ENCODE measurements around the gene PHGDH. TPM values are rescaled to one million over a fixed set of nuclear protein-coding genes. Genes with fewer than 3 reads are reported as not detected.
"Not testable (repeated sequence)": the region's sequence is repeated elsewhere in the genome, so short reads cannot be mapped to it uniquely, and the experiment has no call there.

The PHGDH gene
- polyA plus RNA-seq, 3 donors: 65.2 to 84.3 (median 77.4) TPM

DNA sequence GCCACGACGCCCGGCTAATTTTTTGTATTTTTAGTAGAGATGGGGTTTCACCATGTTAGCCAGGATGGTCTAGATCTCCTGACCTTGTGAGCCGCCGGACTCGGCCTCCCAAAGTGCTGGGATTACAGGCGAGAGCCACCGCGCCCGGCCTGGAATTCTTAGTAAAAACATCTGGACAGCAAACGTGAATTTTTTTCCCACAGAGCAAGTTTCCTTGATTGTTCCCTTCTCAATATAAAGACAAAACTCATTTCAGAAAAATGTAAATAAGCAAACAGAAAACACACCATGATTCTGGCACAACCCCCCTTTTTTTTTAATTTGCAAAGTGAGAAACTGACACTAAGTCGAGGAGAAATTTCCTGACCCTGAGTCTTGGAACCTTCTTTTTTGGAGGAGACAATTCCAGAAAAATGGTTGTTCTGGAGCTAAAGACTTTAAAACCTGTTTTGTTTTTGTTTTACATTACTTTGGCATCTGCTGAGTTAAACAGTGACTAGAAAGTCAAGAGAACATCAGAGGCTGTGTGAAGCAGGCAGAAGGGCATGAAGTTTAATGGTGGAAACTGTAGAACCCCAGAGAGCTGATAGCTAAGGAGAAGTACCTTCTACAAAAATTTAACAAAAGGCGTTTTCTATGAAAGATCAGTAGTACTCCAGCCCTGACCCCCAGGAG, 67.3 kb downstream of the PHGDH start:
- WGBS, 3 donors: 86 to 91% (median 89%) methylated on average over 13 of the region's 13 CpGs
- H3K27ac ChIP-seq (ENCODE audit: low read depth, low read length): no peak overlapping the region

GRCh38 chr1:119779869-119780356, 68.2 kb downstream of the PHGDH start:
- H3K27ac ChIP-seq (ENCODE audit: low read depth, low read length): no peak overlapping the region
- WGBS, 3 donors: 10 to 24% (median 20%) methylated on average over 5 of the region's 5 CpGs

DNA sequence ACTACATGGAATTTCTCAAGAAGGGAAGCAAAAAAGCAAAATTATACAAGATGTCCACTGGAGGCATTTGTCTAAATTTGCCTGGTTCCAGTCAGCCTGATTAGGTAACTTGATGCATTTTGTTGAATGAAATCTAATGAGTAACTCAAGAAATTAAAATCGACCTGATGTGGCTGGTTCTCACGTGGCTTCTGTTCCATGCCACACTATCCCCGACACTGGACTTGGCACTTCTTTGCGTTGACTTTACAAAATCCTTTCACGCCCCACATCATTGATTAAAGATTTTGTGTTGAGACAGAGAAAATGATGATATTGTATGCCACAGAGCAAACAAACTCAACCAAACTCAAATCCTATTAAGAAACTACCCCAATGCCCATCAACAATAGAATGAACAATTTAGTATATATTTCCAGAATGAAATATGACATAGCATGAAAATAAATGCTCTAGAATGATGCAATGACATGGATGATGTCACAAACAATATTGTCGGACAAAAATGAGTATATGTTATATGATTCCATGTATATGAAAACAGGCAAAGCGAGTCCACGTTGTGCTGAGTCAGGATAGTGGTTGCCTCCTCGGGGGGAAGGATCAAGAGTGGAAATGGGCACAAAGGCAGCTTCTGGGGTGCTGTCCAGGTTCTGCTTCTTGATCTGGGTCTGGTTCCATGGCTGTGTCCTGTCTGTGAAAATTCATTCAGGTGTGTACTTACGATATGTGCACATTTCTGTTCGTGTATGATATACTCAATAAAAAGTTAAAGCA, 69.9 kb downstream of the PHGDH start:
- no peak overlapping the region for H3K27ac ChIP-seq (ENCODE audit: low read depth, low read length)
- 82 to 96% (median 84%) methylated on average over 11 of the region's 11 CpGs for WGBS, 3 donors

DNA sequence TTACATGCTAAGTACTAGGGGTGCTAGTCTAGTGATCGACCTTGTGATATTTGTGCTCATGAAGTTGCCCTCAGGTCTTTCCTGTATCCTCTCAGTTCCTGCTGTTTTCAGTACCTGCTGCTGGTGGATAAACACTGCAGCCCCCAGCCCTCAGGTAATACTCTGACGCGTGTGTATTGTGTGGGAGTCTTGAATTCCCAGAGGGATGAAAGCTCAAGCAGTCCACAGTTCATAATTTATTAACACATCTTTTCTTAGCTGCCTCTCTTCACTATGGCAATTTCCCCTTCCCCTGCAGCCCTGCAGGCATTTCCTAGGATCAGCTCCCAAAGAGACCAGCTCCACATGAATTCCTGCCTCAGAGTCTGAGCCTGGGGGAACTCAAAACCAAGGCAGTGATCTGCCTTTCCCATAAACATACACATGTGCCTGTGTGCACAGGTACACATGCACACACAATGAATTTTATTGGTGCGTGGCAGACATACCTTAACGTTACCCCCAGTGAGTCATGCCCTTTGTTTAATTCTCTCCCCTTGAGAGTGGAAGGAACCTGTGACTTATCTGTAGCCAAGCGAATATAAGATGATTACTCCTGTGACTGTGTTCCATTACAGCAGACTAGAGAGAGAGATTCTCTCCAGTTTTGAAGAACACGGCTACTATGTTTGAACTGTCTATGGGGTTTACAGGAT, 71.0 kb downstream of the PHGDH start:
- H3K27ac ChIP-seq (ENCODE audit: low read depth, low read length): no peak overlapping the region
- WGBS, 3 donors: 63 to 78% (median 68%) methylated on average over 7 of the region's 7 CpGs

- H3K27ac ChIP-seq (ENCODE audit: low read depth, low read length): no peak overlapping the region
- WGBS, 3 donors: 42 to 80% (median 48%) methylated on average over 6 of the region's 6 CpGs
These were observed 71.8 kb downstream of the PHGDH start for GRCh38 chr1:119783354-119784185.

GRCh38 chr1:119784191-119784781, 72.6 kb downstream of the PHGDH start:
- no peak overlapping the region for H3K27ac ChIP-seq (ENCODE audit: low read depth, low read length)
- 33 to 55% (median 49%) methylated on average over 3 of the region's 3 CpGs for WGBS, 3 donors

- WGBS, 3 donors: 47 to 60% (median 60%) methylated on average over 7 of the region's 7 CpGs
- not testable (repeated sequence) for H3K27ac ChIP-seq (ENCODE audit: low read depth, low read length)
These were observed 74.3 kb downstream of the PHGDH start for GRCh38 chr1:119786046-119786445.

DNA sequence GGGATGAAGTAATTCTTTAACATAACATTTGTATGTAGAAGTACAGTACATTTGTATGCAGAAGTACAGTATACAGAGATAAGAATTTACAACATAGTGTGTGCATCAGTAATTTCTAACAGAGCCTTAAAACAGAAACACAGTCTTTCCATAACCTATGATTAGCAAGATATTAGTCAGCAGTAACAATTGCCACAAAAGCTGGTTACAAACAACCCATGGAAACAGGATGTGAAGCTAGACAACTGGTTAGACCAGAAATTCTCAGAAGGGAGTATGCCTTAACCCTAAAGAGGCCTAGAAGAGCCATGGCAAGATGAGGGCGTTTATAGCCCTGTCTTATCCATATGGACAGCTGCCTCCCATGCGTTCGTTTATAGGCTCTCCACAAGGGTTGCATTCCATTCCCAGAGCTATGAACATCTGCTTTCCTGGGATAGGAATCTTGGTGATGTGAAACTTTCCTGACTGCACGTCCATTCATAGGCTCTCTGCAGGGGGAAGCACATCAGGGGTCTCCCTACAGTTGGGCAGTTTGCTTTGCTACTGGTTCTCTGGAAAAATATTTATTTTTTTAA, 74.8 kb downstream of the PHGDH start:
- H3K27ac ChIP-seq (ENCODE audit: low read depth, low read length): not testable (repeated sequence)
- WGBS, 3 donors: 70 to 72% (median 71%) methylated on average over 4 of the region's 4 CpGs

DNA sequence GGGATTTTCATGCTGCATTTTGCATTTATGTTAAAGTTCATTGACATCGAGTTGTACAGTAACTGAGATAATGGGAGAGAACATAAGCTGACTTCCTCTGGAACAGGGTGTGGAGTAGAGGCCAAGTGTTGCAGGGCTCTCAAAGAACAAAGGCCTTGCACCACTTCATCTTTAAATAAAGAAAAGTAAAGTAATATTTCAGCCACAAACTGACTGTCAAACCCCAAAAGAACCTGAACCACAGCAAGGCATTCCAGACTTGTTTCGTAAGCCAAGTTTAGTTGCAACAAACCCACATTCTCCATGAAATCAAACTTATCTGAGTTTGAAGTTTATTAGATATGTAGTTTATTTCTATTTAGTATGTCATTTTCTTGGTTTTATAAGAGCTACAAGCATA, 76.0 kb downstream of the PHGDH start:
- WGBS, 3 donors: 20 to 30% (median 28%) methylated on average over 2 of the region's 2 CpGs
- H3K27ac ChIP-seq (ENCODE audit: low read depth, low read length): no peak overlapping the region

DNA sequence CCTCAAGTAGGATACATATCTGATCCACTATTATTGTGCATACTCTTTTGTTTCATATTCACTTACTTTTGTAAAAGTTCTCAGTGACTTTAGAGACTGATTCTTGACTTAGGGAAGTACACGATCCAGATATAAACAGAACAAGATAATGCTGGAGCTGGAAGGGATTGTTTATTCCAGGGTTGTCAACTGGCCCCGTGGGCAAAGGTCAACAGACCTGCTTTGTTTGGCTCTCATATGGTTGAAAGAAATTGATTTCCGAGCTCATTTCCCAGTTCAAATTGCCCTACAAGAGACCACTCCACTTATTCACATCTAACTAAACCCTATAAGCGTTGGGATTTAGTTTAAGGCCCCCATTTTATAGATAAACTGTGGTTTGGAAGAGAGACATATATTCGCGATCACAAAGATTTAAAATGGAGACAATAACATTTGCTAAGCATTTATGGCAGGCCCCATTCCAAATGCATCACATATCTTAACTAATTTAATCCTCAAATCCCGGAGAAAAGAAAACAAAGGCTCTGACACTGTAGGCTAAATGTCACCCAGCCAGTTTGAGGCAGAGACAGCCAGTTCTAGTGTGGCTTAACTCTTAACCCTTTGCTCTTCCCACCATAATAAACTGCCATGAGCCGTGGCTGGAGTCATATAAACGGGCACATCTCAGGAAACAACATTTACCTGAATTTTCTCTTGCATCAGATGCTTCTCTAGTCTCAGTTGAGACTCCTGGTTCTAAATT, 78.9 kb downstream of the PHGDH start:
- 39 to 70% (median 69%) methylated on average over 9 of the region's 9 CpGs for WGBS, 3 donors
- no peak overlapping the region for H3K27ac ChIP-seq (ENCODE audit: low read depth, low read length)

- 84 to 95% (median 91%) methylated on average over 4 of the region's 4 CpGs for WGBS, 3 donors
- no peak overlapping the region for H3K27ac ChIP-seq (ENCODE audit: low read depth, low read length)
These were observed 79.6 kb downstream of the PHGDH start for GRCh38 chr1:119791377-119791776.

Other genes with a start within 250 kb of the PHGDH start
- not detected for gene HSD3B1, start 204.7 kb upstream of the PHGDH start, polyA plus RNA-seq
- 1 to 10 TPM; 1.1 to 3.8 (median 1.6) TPM for gene ZNF697, start 63.7 kb upstream of the PHGDH start, polyA plus RNA-seq
- gene HMGCS2, start 57.0 kb downstream of the PHGDH start, polyA plus RNA-seq: 1 to 10 TPM in 1 of 3 donors, under 1 TPM in 2; 0.11 to 4.7 (median 0.67) TPM
- 10 to 100 TPM in 1 of 3 donors, under 1 TPM in 1, not detected in 1; 0.12 to 16.7 TPM for gene REG4, start 99.5 kb downstream of the PHGDH start, polyA plus RNA-seq
- not detected for gene ADAM30, start 184.6 kb downstream of the PHGDH start, polyA plus RNA-seq